HG02943 (cell line): ENCODE results near the gene VPS35.
"Not testable (repeated sequence)": the region's sequence is repeated elsewhere in the genome, so short reads cannot be mapped to it uniquely, and the experiment has no call there.

ENCODE experiments used
- ATAC-seq: cut with Tn5 transposase; IDR thresholded peaks from one replicate; pipeline ENCODE4 v1.9.1; 2021; ENCODE audit warnings: mild to moderate bottlenecking, low read depth, moderate library complexity; ENCODE audit not compliant: unreplicated experiment

Gene VPS35

GRCh38 chr16:46713634-46714033, 24.7 kb upstream of the VPS35 start:
- no peak for ATAC-seq

- ATAC-seq: no peak
Observed at GRCh38 chr16:46712911-46713310, 23.9 kb upstream of the VPS35 start.

- no peak for ATAC-seq
Observed at GRCh38 chr16:46711106-46712058, 22.4 kb upstream of the VPS35 start.

- ATAC-seq: no peak
Observed at GRCh38 chr16:46709469-46710005, 20.6 kb upstream of the VPS35 start.

GRCh38 chr16:46706642-46707041, 17.7 kb upstream of the VPS35 start:
- ATAC-seq: no peak

- ATAC-seq: no peak
Observed at GRCh38 chr16:46702030-46702429, 13.1 kb upstream of the VPS35 start.

GRCh38 chr16:46701615-46702014, 12.6 kb upstream of the VPS35 start:
- no peak for ATAC-seq

GRCh38 chr16:46700048-46700447, 11.1 kb upstream of the VPS35 start:
- no peak for ATAC-seq

GRCh38 chr16:46696957-46697356, 8.0 kb upstream of the VPS35 start:
- ATAC-seq: no peak

GRCh38 chr16:46695937-46696336, 7.0 kb upstream of the VPS35 start:
- no peak for ATAC-seq

- ATAC-seq: no peak
Observed at GRCh38 chr16:46693598-46693997, 4.6 kb upstream of the VPS35 start.

GRCh38 chr16:46691726-46692125, 2.7 kb upstream of the VPS35 start:
- no peak for ATAC-seq

GRCh38 chr16:46690281-46691178, 1.6 kb upstream of the VPS35 start:
- ATAC-seq: no peak

- ATAC-seq: peak; percentile 70
Observed at GRCh38 chr16:46689365-46690280, 645 bp upstream of the VPS35 start, which contains the start of gene ORC6. TSS of gene ORC6 (plus strand) at chr16:46689659. CDS start at chr16:46689706, 47 bp downstream.

GRCh38 chr16:46688101-46688653, 801 bp downstream of the VPS35 start:
- ATAC-seq: no peak

GRCh38 chr16:46687486-46687885, 1.5 kb downstream of the VPS35 start:
- ATAC-seq: no peak

GRCh38 chr16:46686815-46687473, 2.0 kb downstream of the VPS35 start:
- no peak for ATAC-seq

GRCh38 chr16:46681867-46682266, 7.1 kb downstream of the VPS35 start:
- not testable (repeated sequence) for ATAC-seq

- ATAC-seq: not testable (repeated sequence)
Observed at GRCh38 chr16:46677943-46678342, 11.0 kb downstream of the VPS35 start.
